ENCODE measurements around the gene THBS3. TPM values are rescaled to one million over a fixed set of nuclear protein-coding genes. Genes with fewer than 3 reads are reported as not detected.

The THBS3 gene
- total RNA-seq, 1 donor from 2014 or later, result 40.3 TPM

DNA sequence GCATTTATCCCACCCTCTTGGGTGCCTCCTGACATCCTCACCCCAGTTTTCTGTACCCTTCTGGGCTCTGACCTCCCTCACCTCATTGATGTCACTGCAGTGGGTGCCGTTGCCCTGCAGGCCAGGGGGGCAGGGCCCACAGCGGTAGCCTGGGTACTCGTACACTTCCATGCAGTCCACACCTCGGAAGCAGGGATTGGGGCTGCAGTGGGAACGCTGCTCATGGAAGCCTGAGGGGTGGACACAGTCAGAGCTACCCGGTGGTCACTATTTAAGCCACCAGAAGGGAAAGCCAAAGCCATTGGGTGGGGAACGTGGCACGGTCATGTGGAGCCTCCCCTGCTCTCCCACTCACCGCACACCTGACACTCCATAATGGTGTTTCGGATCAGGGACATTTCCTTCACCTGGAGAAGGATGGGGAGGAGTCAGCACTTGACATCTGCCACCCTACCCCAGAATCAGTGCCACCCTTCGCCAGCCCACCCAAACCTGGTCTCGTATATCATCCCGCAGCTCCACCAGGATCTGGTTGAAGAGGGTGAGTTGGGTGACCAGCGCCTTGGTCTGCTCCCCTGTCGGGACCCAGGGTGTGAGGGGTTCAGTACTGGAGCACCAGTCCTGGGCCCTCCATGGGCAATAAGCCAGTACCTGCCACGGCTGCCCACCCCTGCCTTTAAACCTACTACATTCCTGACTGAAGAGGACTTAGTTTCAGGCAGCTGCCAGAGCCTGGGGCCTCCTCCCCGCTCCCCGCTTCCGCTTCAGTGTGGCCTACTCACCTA, 4.8 kb downstream of the THBS3 start:
- Histone ChIP-seq H3K4me1 (peaks cover 0 to 15% of the 10 kb centered on the region in 2 donors), H3K27me3 (no peaks in the 10 kb centered on the region), H3K36me3 (peaks cover 11 to 32% of the 10 kb centered on the region in 2 donors), H3K4me3 (no peak overlapping the region), H3K9me3 (no peaks in the 10 kb centered on the region), H3K27ac (no peak overlapping the region)
- DNase-seq (ENCODE audit: low spot score in 2 of 2), result no peak
- intact Hi-C loops (cut with DNase I), result no loop called here
- TF ChIP-seq CTCF (IDR thresholded peaks at IDR 0.05), result no peak

DNA sequence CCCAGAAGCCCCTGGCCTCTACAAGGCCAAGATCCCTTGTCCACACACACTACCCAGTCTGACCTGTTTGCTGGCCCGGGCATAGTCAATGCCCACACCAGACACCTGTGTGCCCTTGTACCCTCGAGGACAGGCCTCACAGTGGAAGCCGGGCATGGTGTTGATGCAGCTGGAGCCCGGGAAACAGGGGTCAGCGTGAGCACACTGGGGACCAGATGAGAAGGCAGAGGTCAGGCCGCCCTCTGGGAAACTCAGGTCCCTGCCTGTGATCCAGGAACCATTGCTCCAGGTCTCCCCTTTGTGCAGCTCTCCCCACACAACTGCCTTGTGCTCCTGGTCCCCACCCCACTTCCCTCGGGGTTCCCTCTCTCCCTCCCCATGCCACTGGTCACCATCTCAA, 5.5 kb downstream of the THBS3 start:
- H3K27ac ChIP-seq, result no peak overlapping the region
- TF ChIP-seq CTCF (IDR thresholded peaks at IDR 0.05), result no peak
- intact Hi-C loops (cut with DNase I), result no loop called here
- H3K4me1 ChIP-seq, result peaks cover 0 to 12% of the 10 kb centered on the region in 2 donors
- no peak for DNase-seq (ENCODE audit: low spot score in 2 of 2)
- no peaks in the 10 kb centered on the region for H3K9me3 ChIP-seq
- H3K36me3 ChIP-seq, result peaks cover 11 to 39% of the 10 kb centered on the region in 2 donors
- H3K4me3 ChIP-seq, result no peak overlapping the region
- no peaks in the 10 kb centered on the region for H3K27me3 ChIP-seq

DNA sequence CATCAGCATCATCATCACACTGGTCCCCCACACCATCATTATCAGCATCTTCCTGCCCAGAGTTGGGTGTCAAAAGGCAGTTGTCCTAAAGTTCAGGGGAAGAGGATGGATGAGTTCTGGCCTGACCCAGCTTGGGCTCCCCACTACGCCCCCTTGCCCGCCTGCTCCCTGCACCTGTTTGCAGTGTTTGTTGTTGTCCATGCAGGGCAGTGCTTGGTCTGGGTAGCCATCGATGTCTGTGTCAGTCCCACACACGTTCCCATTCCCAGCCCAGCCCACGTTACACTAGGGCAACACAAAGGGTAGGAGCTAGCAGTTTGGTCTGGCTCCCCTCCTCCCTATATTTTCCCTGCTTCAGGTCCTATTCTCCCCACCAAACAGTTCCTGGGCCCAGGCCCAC, 6.8 kb downstream of the THBS3 start:
- no peaks in the 10 kb centered on the region for H3K4me1 ChIP-seq
- intact Hi-C loops (cut with DNase I), result no loop called here
- no peak overlapping the region for H3K4me3 ChIP-seq
- H3K27me3 ChIP-seq, result no peaks in the 10 kb centered on the region
- no peak for TF ChIP-seq CTCF (IDR thresholded peaks at IDR 0.05)
- no peak overlapping the region for H3K27ac ChIP-seq
- no peaks in the 10 kb centered on the region for H3K9me3 ChIP-seq
- no peak for DNase-seq (ENCODE audit: low spot score in 2 of 2)
- peaks cover 11 to 43% of the 10 kb centered on the region in 2 donors for H3K36me3 ChIP-seq

DNA sequence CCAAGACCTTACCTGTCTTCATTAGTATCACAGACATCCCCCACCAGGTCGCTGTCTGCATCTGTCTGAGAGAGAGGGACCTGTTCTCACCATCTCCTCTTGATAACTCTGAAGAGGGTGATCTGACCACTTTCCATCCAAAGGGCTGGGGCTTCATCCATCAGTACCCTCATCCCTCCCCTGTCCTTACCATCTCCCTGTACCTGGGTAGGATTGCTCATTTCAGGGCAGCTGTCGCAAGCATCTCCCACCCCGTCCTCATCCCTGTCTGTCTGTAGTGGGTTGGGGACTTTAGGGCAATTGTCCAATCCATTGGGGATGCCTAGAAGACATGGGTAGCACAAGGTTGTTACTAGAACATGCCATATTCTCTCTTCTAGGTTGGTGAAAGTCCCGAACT, 7.9 kb downstream of the THBS3 start:
- TF ChIP-seq CTCF (IDR thresholded peaks at IDR 0.05), result no peak
- Histone ChIP-seq H3K27ac (no peak overlapping the region), H3K36me3 (peaks cover 7 to 40% of the 10 kb centered on the region in 2 donors), H3K4me1 (peaks cover 6 to 9% of the 10 kb centered on the region in 2 donors), H3K9me3 (no peaks in the 10 kb centered on the region), H3K27me3 (no peaks in the 10 kb centered on the region), H3K4me3 (no peak overlapping the region)
- no peak for DNase-seq (ENCODE audit: low spot score in 2 of 2)
- intact Hi-C loops (cut with DNase I), result no loop called here

GRCh38 chr1:155198547-155198906, 9.2 kb downstream of the THBS3 start:
- no peak for DNase-seq (ENCODE audit: low spot score in 2 of 2)
- H3K4me1 ChIP-seq, result peaks cover 17 to 19% of the 10 kb centered on the region in 2 donors
- peaks cover 7 to 38% of the 10 kb centered on the region in 2 donors for H3K36me3 ChIP-seq
- intact Hi-C loops (cut with DNase I), result no loop called here
- H3K27ac ChIP-seq, result no peak overlapping the region
- no peak for TF ChIP-seq CTCF (IDR thresholded peaks at IDR 0.05)
- H3K27me3 ChIP-seq, result no peaks in the 10 kb centered on the region
- no peak overlapping the region for H3K4me3 ChIP-seq
- no peaks in the 10 kb centered on the region for H3K9me3 ChIP-seq

Data from ascending aorta (tissue), 2 donors.